Stimulated activated CD4-positive, alpha-beta T cell treated with anti-CD3 and anti-CD28 coated beads, Interleukin-12 subunit alpha, Interleukin-12 subunit beta, amount 100 ng/mL, for 4 hours (primary cell): ENCODE results near the gene LIN54.
"Not testable (repeated sequence)": the region's sequence is repeated elsewhere in the genome, so short reads cannot be mapped to it uniquely, and the experiment has no call there.

ENCODE experiments used
- DNase-seq: peaks from one replicate; pipeline ENCODE4 v3.0.0-alpha.2; 2020

LIN54 gene

GRCh38 chr4:83010522-83011318 lies at the start of gene LIN54:
LIN54 (minus strand) TSS chr4:83010823; CDS start chr4:82984844, 25,979 bp downstream.
- DNase-seq: peak; percentile 75

GRCh38 chr4:83054928-83055327 lies 44.3 kb upstream of the LIN54 start:
- DNase-seq: no peak

GRCh38 chr4:83048781-83049180 lies 38.2 kb upstream of the LIN54 start:
- DNase-seq: not testable (repeated sequence)

- DNase-seq: no peak
Observed at GRCh38 chr4:83046693-83047473, 36.3 kb upstream of the LIN54 start.

GRCh38 chr4:83043801-83044407 lies 33.3 kb upstream of the LIN54 start:
- no peak for DNase-seq

- not testable (repeated sequence) for DNase-seq
Observed at GRCh38 chr4:83043157-83043556, 32.5 kb upstream of the LIN54 start.

- no peak for DNase-seq
Observed at GRCh38 chr4:83040269-83040668, 29.6 kb upstream of the LIN54 start.

- no peak for DNase-seq
Observed at GRCh38 chr4:83036991-83037665, 26.5 kb upstream of the LIN54 start.

GRCh38 chr4:83034630-83035494 lies 24.2 kb upstream of the LIN54 start, which contains the start of gene COPS4:
COPS4 (plus strand) TSS chr4:83035183; CDS start chr4:83035225, 42 bp downstream.
- DNase-seq: peak; percentile 88

GRCh38 chr4:83029688-83030087 lies 19.1 kb upstream of the LIN54 start:
- DNase-seq: no peak

- no peak for DNase-seq
Observed at GRCh38 chr4:83028976-83029375, 18.4 kb upstream of the LIN54 start.

GRCh38 chr4:83025563-83025962 lies 14.9 kb upstream of the LIN54 start:
- no peak for DNase-seq

- DNase-seq: no peak
Observed at GRCh38 chr4:83024233-83024632, 13.6 kb upstream of the LIN54 start.

- not testable (repeated sequence) for DNase-seq
Observed at GRCh38 chr4:83023599-83023998, 13.0 kb upstream of the LIN54 start.

GRCh38 chr4:83022724-83023450 lies 12.3 kb upstream of the LIN54 start:
- no peak for DNase-seq

GRCh38 chr4:83019794-83020494 lies 9.3 kb upstream of the LIN54 start:
- DNase-seq: no peak

GRCh38 chr4:83013902-83014301 lies 3.3 kb upstream of the LIN54 start:
- no peak for DNase-seq

- no peak for DNase-seq
Observed at GRCh38 chr4:83013420-83013867, 2.8 kb upstream of the LIN54 start.

- peak; percentile 95 for DNase-seq
Observed at GRCh38 chr4:83012687-83013419, 2.2 kb upstream of the LIN54 start.

- DNase-seq: no peak
Observed at GRCh38 chr4:83012200-83012686, 1.6 kb upstream of the LIN54 start.
